ENCODE data around the gene PARD6B. TPM values are rescaled to one million over a fixed set of nuclear protein-coding genes. Genes with fewer than 3 reads are reported as not detected.
A peak's percentile ranks its signal among the peaks of the same experiment; 100 is the strongest.

The PARD6B gene
- total RNA-seq, 6 experiments from 2014 or later: 0.24 to 0.68 (median 0.51) TPM

- Mint-ChIP-seq H3K4me1 (ENCODE audit: low read depth) (peaks cover 36% of the 10 kb centered on the region), H3K27ac (no peak overlapping the region)
These were observed 22.3 kb upstream of the PARD6B start for GRCh38 chr20:50708845-50709635.

GRCh38 chr20:50709636-50709973 is 21.8 kb upstream of the PARD6B start:
- Mint-ChIP-seq H3K4me3 (no peak overlapping the region), H3K36me3 (ENCODE audit: low read depth) (no peaks in the 10 kb centered on the region), H3K27ac (no peak overlapping the region), H3K4me1 (ENCODE audit: low read depth) (peaks cover 35% of the 10 kb centered on the region), H3K9me3 (no peaks in the 10 kb centered on the region), H3K27me3 (ENCODE audit: insufficient read depth) (peaks cover 8% of the 10 kb centered on the region)
- TF ChIP-seq CTCF (IDR thresholded peaks at IDR 0.05): no peak
- no peak for DNase-seq

More at GRCh38 chr20:50708845-50709635, 22.3 kb upstream of the PARD6B start:
- Mint-ChIP-seq H3K4me3 (no peak overlapping the region), H3K36me3 (ENCODE audit: low read depth) (no peaks in the 10 kb centered on the region), H3K9me3 (no peaks in the 10 kb centered on the region), H3K27me3 (ENCODE audit: insufficient read depth) (peaks cover 8% of the 10 kb centered on the region)
- DNase-seq: no peak
- TF ChIP-seq CTCF (IDR thresholded peaks at IDR 0.05): no peak

- H3K36me3 Mint-ChIP-seq (ENCODE audit: low read depth): no peaks in the 10 kb centered on the region
- H3K9me3 Mint-ChIP-seq: no peaks in the 10 kb centered on the region
- H3K27me3 Mint-ChIP-seq (ENCODE audit: insufficient read depth): peaks cover 9% of the 10 kb centered on the region
- H3K27ac Mint-ChIP-seq: peak overlapping the region; percentile 51; the same call in 1 of the 2 replicates
- peak; percentile 42 for DNase-seq
- TF ChIP-seq CTCF (IDR thresholded peaks at IDR 0.05): no peak
- peak overlapping the region; percentile 29 for H3K4me3 Mint-ChIP-seq
- peaks cover 29% of the 10 kb centered on the region for H3K4me1 Mint-ChIP-seq (ENCODE audit: low read depth)
These were observed 20.8 kb upstream of the PARD6B start for GRCh38 chr20:50710492-50711063.

GRCh38 chr20:50711113-50711825 is 20.1 kb upstream of the PARD6B start:
- H3K36me3 Mint-ChIP-seq (ENCODE audit: low read depth): no peaks in the 10 kb centered on the region
- no peak overlapping the region for H3K4me3 Mint-ChIP-seq
- H3K27me3 Mint-ChIP-seq (ENCODE audit: insufficient read depth): peaks cover 9% of the 10 kb centered on the region
- no peak for TF ChIP-seq CTCF (IDR thresholded peaks at IDR 0.05)
- H3K9me3 Mint-ChIP-seq: no peaks in the 10 kb centered on the region
- peaks cover 29% of the 10 kb centered on the region for H3K4me1 Mint-ChIP-seq (ENCODE audit: low read depth)
- H3K27ac Mint-ChIP-seq: no peak overlapping the region
- no peak for DNase-seq

- peaks cover 30% of the 10 kb centered on the region for H3K4me1 Mint-ChIP-seq (ENCODE audit: low read depth)
- H3K27ac Mint-ChIP-seq: no peak overlapping the region
- no peak overlapping the region for H3K4me3 Mint-ChIP-seq
These were observed 18.4 kb upstream of the PARD6B start for GRCh38 chr20:50712771-50713656.

More at GRCh38 chr20:50712771-50713656, 18.4 kb upstream of the PARD6B start:
- H3K36me3 Mint-ChIP-seq (ENCODE audit: low read depth): no peaks in the 10 kb centered on the region
- no peak for TF ChIP-seq CTCF (IDR thresholded peaks at IDR 0.05)
- peaks cover 6% of the 10 kb centered on the region for H3K27me3 Mint-ChIP-seq (ENCODE audit: insufficient read depth)
- no peaks in the 10 kb centered on the region for H3K9me3 Mint-ChIP-seq
- DNase-seq: no peak
